HG02678 (cell line): ENCODE measurements around the gene SWSAP1.
"Not testable (repeated sequence)": the region's sequence is repeated elsewhere in the genome, so short reads cannot be mapped to it uniquely, and the experiment has no call there.

ENCODE experiments used
- ATAC-seq: cut with Tn5 transposase; IDR thresholded peaks from one replicate; pipeline ENCODE4 v1.9.1; 2021; ENCODE audit warnings: mild to moderate bottlenecking, moderate library complexity; ENCODE audit not compliant: unreplicated experiment

The SWSAP1 gene

DNA sequence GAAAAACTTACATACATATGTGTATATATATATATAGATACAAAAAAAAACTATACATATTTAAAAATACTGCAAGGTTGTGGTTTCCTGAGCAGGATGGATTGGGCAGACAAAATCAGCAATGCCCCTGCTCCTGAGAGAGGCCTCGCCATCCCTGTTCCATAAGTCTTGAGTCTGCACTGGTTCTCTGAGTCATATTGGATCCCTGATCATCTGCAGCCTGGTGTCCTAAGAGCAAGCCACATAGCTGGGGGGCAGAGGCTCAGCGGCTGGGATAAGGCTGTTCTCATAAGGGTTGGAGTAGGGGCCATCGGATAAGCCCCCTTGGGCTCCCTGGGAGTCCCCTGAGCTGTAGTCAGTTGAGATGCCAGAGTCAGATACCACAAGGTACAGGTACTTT lies 3.3 kb downstream of the SWSAP1 start:
- ATAC-seq: no peak

DNA sequence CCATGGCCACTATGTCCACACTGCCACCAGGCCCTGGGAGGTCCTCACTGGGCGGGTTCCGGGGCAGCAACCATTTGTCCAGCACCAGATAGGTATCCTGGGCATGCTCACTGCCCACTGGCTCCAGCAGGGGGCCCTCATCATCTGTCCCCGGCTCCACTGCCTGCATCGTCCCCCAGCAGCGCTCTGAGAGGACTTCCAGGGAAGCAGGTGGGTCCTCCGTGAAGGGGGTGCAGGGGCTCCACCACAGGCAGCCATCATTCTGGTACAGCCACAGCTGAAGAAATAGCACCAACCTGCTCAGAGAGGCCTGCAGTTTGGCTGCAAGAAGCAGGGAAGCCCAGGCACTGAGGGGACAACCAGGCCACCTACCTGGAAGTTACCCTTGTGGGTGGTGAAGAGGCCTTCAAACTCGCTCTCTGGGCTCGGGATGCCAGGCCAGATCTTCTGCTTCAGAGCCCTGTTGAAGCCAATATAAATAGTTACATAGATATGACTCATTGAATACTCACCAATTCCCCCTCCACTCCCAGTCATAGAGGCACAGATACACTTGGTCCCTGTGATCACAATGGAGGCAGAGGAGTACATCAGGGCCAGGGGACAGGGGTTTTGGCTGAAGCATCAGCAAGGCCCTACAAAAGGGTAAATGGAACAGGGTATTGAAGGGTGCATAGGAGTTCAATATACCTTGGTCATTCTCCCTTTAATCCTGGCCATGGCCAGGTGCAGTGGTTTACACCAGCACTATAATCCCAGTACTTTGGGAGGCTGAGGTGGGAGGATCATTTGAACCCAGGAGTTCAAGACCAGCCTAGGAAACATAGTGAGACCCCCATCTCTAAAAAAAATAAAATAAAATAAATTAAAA lies 4.1 kb downstream of the SWSAP1 start:
- no peak for ATAC-seq

DNA sequence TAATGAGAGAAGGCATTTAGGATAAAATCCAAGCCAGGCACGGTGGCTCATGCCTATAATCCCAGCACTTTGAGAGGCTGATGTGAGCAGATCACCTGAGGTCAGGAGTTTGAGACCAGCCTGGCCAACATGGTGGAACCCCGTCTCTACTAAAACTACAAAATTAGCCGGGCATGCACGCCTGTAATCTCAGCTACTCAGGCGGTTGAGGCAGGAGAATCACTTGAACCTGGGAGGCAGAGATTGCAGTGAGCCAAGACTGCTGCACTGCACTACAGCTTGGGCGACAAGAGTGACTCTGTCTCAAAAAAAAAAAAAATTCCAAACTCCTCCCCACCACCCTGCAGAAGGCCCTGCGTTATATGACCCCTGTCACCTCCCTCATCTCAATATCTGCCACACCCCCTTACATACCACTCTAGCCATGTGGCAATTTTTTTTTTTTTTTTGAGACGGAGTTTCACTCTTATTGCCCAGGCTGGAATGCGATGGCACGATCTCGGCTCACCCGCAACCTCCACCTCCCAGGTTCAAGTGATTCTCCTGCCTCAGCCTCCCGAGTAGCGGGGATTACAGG lies 4.9 kb downstream of the SWSAP1 start:
- ATAC-seq: not testable (repeated sequence)

DNA sequence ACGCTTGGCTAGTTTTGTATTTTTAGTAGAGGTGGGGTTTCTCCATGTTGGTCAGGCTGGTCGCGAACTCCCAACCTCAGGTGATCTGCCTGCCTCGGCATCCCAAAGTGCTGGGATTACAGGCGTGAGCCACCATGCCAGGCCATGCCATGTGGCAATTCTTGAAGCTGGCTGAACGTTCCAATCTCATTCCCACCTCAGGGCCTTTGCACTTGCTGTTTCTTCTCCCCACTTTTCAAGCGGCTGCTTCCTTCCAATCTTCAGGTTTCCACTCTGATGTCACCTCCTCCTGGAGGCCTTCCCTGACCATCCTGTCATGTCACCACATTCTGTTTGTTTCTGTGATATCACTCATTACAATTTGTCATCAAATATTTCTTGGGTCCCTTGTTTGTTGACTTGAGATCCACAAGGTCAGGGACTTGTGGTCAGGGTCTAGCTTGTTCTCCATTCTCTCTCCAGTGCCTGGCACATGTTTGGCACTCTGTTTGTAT lies 5.4 kb downstream of the SWSAP1 start:
- no peak for ATAC-seq

DNA sequence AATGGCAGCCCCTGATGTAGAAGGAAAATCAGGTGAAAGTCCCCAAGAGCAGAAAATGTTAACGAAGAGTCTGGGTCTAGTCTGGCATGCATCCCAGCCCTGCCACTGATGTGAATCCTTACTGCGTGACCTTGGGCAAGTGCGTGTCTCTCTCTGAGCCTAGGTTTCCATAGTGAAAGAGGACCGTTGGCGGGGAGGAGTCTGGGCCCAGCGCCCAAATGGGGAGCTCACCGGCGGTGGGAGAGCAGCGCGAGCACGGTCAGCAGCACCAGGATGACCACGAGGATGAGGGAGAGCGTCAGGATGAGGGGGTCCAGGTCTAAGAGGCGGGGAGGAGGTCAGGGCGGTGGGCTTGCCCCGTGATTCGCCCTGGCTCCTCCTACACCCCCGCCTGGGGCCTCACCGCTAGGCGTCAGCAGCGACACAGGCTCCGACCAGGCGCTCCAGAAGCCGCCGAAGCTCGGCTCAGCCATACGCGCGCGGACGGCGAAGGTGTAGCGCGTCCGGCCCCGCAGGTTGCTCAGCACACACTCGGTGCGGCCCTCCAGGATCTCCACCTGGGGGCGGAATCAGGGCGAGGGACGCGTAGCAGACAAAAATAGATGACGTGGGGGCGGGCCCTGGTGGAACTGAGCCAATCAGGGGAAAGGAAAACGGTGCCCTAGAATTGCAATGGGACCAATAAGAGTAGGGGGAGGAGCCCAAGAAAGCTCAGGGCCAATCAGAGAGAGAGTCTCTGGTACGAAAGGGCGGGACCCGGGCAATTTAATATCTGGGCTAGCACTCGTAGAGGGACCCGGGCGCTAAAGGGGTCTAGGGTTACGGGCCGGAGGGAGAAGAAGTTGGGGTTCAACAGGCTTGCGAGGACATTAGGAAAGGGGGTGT lies 6.4 kb downstream of the SWSAP1 start:
- ATAC-seq: peak; percentile 81

DNA sequence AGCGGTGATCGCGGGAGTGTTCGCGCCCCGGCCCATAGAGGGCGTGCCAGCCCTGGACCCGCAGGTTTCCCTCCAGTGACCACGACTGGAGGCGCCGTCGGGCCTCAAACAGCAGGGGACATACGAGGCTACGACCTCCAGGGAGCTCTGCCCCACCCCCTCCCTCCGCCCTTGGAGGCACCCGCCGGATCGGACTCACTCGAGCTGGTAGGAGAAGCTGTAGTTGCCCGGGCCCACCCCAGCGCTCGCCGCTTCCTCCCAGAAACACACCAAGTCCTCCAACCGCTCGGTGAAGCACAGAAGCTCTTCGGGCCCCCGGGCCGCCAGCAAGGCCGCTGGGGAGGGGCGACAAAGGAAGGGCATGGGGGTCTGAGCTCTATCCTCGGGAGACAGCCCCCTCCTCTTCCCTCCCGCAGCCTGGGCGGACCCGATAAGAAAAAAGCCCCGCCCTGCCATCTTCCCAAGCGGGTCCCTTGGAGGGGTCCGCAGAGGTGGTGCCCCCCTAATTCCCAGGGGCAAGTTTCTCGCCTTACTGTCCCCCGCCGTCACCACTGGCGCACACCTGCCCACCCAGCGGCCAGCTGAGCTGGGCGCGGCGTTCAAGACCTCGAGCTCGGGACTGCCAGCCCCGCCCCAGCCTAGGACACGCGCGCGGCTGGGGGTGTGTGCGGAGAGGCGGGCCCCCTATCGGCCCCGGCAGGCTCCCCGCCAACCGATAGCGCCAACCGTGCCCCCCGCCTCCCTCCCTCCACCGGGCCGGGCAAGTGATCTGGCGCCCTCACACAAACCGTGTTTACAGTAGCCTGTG lies 8.6 kb downstream of the SWSAP1 start:
- ATAC-seq: no peak

DNA sequence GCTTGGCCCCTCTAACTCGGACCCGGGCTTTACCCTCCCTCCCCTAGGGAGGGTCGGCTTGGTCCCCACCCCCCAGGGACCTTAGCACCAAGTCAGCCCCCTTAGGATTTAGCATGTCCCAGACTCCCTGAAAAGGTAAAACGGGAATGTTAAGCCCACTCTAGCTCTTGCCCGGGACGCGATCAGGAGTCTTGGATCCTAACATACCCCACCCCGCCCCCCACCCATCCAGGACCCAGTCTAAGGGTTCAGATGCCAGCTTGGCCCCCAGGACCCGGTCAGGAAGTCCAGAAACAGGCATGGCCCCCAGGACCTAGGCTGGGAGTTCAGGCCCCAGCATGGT lies 9.2 kb downstream of the SWSAP1 start:
- ATAC-seq: no peak

DNA sequence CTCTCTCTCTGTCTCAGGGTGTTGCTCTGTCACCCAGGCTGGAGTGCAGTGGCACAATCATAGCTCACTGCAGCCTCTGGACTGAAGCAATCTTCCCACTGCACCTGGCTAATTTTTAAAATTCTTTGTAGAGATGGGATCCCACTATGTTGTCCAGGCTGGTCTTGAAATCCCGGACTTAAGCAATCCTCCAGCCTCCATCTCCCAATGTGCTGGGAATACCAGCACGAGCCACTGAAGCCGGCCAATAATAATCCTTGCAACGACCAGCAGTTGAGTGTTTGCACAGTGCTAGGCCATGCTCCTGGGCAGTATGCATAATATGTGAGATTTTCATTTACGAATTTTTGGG lies 10.3 kb downstream of the SWSAP1 start:
- ATAC-seq: no peak

DNA sequence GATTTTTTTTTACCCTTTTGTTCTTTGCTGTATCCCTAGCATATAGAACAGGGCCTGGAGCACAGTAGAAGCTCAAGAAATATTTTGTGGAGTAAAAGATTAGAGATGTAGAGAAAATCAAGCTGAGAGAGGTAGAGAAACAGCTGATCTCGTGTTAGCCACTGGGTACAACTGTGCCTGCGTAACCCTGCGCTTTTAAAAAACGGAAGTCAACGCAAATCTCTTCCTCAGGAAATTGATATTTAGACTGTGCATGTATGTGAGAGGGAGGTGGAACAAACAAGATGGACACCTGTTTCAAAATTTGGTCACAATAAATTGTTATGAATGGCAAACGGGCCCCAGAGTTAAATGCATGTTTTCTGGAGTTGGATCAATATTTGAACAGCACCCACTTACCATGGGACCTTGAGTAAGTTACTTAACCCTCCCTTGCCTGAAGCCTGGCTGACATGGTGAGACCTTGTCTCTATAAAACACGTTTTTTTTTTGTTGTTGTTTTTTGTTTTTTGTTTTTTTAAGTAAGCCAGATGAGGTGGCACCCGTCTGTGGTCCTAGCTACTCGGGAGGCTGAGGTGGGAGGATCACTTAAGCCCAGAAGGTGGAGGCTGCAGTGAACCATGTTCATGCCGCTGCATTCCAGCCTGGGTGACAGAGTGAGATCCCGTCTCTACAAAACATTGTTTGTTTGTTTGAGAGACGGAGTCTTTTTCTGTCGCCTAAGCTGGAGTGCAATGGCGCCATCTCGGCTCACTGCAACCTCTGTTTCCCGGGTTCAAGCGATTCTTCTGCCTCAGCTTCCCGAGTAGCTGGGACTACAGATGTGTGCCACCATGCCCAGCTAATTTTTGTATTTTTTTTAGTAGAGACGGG lies 12.9 kb downstream of the SWSAP1 start:
- ATAC-seq: no peak

DNA sequence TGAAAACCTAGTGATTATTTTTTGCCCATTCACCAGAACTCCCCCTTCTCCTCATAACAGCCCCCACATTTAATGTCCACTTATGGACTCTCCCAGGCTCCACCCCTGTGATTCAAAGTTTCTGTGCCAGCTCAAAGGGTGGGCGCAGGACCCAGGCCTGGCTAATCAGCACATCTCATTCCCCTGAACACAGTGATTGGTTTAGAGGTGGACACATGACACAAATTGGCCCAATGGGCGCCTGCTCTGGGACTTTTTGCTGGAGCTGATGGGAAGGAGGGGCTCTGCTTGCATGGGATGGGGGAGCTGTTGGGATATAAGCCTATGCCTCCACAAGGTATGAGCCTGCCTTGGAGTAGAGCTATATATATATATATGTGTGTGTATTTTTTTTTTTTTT lies 15.9 kb downstream of the SWSAP1 start:
- ATAC-seq: no peak

DNA sequence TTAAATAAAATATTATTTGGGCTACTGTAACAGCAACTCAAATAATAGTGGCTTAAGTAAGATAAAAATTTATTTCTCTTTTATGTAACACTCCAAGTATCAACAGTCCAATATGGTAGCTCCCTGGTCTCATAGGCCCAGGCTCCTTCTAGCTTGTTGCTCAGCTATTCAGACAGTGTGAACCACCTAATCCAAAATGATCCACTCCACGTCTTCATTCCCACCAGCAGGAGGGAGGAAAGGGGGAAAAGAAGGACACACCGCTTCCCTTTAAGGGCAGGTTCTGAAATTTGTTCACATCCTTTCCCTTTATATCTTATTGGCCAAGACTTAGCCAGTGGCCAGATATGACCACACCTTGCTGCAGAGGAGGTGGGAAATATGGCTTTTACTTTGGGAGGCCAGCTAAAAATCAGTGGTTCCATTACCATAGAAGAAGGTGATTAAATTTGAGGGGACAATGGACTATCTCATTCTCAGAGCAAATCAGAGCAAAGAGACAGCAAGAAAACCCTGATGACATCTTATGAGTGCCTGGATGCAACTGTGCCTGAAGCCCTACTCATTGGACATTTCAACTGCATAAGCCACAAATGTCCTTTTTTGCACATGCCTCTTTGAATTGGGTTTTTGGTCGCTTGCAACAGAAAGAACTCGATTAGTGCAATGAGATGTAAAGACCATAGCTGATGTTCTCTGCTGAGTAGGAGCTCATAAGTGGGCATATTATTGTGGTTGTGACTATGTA lies 16.6 kb downstream of the SWSAP1 start:
- ATAC-seq: no peak

DNA sequence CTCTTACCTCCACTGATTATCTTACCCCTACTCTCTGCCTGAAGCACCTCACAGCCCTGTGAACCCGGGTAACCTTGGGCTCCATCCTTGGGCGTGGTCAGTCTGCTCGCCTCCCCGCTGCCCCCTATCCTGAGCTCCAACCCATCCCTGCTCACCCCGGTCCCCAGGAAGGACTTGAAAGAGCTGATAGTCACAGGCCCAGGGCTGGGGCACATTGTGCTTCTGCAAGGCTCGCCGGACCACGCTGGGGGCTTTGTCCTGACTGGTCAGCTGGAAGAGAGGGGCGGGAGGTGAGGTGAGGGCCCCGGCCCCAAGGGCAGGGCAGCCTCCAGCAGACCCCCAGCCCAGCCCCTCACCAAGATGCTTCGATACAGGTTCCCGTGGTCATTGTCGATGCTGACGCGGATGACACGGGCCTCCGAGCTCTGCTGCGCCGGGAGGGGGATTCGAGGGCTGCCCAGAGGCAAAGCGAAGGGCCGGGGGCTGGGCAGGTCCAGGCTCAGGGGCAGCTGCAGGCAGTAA lies 22.7 kb downstream of the SWSAP1 start:
- ATAC-seq: no peak

DNA sequence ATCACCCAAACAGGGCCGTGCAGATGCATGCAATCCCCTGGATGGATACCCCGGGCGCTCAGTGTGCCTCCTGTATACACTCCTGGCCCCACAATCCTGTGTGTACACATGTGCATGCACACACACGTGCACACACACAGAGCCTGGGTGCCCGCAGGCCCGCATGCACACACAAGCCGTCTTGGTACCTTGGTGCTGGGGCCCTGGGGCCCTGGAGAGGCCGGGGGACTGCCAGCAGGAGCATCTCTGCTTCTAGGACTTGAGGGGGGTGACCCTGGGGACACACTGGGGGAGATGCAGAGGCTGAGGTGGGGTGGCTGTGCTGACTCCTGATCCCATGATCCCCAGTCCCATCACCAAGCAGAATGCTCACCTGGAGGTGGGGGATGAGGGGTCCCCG lies 25.2 kb downstream of the SWSAP1 start:
- ATAC-seq: no peak

DNA sequence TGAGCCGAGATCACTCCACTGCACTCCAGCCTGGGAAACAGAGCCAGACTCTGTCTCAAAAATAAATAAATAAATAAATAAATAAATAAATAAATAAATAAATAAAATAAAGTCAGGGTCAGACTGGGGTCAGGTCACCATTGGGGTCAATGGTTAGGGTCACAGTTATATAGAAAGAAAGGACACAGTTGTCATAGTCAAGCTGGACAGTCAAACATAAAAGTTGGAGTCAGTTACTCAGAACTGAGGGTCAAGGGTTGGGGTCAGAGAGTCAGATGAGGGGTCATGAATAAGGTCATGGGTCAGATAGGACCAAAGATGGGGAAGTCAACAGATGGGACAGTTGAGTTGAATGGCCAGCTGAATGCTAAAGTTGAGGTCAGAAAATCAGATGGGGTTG lies 26.3 kb downstream of the SWSAP1 start:
- ATAC-seq: no peak

DNA sequence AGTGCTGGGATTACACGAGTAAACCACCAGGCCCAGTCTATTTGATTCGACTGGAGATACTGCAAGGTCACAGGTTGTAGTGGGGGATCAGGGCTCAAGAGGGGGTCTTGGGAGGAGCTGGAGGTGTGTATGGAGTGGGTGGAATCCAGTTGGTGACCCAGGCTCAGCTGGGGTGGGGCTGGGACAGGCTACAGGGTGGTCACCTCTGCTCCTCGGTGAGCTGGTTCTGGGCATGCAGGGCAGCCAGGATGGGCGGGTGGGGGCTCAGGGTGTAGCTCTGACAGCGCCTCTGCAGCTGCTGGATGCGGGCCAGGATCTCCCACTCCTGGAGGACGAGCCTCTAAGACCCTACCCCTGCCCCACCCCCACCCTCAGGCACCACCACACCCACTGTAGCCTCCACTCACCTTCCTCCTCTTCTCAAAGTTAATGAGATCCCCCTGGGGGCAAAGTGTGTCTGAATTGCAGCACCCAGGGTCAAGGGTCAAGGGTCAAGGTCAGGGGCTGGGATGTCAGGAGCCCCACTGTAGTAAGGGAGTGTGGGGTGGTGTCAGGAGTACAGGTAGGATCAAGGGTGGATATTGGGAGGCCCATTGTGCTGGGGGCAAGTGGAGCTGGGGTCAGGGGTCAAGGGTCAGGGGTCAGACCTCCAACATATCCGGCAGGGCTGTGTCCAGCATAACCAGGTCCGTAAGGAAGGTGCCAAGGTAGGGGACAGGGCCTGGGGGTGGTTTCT lies 27.5 kb downstream of the SWSAP1 start:
- no peak for ATAC-seq

DNA sequence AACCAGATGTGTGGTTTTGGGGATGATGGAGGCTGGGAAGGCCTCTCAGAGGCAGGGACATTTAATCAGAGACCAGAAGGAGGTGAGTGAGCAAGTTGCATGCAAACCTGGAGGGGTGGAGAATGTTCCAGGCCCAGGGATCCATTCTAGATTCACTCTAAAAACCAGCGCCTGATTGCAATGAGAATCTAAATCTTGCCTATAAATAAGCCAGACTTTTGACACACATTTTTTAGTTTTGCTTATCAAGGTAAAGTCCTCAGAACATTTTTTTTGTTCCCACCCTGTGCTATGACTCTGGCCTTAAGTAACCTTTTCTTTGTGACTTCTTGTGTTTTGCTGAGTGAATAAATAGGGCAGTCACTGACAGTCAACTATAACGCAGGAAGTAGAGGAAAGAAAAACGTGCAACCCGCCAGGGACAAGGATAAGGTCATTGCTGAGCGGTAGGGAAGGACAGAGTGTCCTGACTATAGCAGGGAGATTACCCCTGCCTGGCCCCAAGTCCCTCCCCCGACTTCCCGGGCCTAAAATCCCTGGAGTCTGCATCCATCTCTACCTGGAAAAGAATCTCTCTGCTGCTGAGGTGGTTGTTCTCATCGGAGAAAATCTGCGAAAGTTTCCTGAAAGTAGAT lies 30.2 kb downstream of the SWSAP1 start:
- no peak for ATAC-seq

DNA sequence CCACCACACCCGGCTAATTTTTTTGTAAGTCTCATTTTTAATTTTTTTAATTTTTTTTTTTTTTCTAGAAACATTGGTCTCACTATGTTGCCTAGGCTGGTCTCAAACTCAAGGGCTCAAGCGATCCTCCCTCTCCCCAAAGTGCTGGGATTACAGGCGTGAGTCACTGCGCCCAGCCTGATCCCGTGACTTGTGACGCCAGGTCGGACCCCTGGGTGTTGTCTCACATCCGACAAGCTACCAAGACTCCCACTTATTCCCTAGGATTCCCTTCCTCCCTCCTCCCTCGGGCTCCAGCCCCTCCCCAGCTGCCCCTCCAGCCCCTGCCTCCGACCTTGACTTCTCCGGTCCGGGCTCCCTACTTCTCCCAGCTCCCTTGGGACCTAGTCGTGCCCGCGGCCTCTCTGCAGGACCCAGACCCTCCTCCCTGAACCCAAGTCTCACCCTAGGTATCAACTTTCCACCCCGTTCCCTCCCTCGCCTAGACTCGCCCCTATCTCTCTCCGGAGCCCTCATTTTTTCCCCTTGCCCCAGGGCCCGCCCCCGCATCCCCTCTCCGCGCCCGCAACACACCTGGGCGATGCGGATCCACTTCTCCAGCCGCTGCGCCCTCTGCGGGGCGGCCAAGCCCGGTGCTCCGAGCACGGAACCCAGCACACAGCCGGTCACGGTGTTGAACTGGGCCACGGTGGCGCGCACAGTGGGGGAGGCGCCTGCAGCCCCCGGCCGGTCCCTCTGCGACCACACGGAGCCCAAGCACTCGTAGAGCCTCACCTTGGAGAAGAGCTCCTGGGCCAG lies 31.6 kb downstream of the SWSAP1 start:
- ATAC-seq: no peak
